ENCODE data around the gene TRIM4. TPM values are rescaled to one million over a fixed set of nuclear protein-coding genes. Genes with fewer than 3 reads are reported as not detected.
"Not testable (repeated sequence)": the region's sequence is repeated elsewhere in the genome, so short reads cannot be mapped to it uniquely, and the experiment has no call there.

Gene TRIM4
- total RNA-seq = 33.1 TPM

DNA sequence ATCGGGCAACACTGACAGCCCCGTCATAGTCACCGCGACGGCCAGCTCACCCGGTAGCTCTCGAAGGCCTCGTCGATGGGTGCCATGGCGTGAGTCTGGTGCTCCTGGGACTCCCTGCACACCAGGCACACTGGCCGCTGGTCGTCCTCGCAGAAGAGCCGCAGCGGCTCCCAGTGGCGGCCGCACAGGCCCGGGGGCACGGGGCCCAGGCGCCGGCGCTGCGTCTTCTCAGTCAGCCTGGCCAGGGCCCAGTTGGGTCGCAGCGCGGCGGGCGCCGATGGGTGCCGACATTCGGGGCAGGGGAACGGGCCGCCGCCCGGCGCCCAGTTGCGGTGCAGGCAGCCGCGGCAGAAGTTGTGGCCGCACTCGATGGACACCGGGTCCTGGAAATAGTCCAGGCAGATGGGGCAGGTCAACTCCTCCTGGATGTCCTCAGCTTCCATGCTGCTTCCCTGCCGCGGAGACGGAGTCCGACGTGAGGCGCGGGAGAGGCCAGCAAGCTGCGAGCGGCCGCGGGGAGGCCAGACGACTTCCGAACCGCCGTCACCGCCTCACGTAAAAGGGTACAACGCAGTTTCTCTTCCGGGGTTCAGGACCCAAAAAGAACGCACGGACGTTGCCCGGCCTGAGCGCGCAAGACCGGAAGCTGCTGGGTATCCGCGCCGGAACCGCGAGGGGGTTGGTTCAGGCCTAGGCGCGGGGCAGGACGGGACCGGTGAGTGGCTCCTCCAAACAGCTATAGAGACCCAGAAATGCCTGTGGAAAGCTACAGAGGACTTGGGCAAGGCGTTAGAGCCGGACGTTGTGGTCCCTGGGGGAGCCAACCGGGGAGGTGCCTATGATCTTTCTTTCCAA, at the start of gene TRIM4:
TRIM4 (minus strand) TSS at position 572 of the 855 bp plus-strand sequence; CDS start at position 443, 129 bp downstream.
- DNase-seq (ENCODE audit: low spot score) = peak; percentile 92

- no peak for DNase-seq (ENCODE audit: low spot score)
These were observed 39.4 kb upstream of the TRIM4 start for GRCh38 chr7:99958564-99959227.

DNA sequence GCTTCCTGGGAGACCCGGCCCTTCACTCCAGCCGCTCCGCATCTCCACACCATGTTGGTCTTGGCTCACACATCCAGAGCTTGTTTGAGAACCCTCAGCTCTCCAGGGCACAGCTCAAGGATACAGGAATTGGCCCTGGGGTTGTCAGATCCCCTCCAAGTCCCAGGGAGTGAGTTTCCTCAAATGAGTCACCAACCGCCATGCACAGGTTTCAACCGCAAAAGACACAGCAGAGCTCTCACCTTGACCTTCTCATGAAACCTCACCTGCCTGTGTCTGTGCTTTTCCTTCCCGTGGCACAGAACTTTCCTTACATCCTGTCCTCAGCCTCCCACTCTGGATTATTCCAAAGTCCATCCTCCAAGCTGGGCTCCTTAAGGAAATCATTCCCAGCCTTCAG, 35.9 kb upstream of the TRIM4 start:
- DNase-seq (ENCODE audit: low spot score) = peak; percentile 24

DNA sequence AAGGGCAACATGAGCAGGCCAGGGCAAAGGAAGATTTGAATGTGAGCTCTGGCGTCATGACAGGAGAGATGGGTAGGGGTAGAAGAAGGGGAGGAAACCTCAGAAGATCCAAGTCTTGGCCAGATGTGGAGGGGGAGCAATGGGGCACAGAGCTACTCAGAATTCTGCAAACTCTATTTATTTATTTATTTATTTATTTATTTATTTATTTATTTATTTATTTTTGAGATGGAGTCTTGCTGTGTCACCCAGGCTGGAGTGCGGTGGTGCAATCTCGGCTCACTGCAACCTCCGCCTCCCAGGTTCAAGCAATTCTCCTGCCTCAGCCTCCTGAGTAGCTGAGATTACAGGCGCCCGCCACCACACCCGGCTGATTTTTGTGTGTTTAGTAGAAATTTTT, 35.3 kb upstream of the TRIM4 start:
- DNase-seq (ENCODE audit: low spot score) = not testable (repeated sequence)

DNA sequence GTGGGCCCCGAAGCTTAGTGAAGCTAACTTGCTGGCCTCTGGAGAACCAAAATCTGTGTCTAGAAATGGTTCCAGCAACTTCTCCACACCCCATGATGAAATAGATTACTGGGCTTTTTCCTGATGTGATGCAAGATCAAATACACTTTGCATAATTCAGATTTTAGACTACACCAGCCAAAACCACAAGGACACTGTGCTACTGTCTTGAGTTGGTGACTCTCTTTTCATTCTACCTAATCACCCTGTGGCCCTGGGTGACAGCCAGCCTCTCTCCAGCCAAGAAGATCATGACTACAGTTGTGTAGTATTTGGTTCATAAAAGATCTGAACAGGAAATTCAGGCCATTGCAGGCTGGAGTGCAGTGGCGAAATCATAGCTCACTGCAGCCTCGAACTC, 34.3 kb upstream of the TRIM4 start:
- no peak for DNase-seq (ENCODE audit: low spot score)

DNA sequence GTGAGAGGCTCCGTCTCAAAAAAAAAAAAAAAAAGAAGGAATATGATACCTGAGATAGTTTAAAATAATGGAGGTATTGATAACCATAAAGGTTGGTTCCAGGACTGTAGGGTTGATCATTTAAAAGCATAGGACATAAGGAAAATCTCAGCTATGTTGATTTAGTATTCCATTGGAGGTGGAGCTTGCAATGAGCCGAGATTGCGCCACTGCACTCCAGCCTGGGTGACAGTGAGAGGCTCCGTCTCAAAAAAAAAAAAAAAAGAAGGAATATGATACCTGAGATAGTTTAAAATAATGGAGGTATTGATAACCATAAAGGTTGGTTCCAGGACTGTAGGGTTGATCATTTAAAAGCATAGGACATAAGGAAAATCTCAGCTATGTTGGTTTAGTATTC, 33.3 kb upstream of the TRIM4 start:
- not testable (repeated sequence) for DNase-seq (ENCODE audit: low spot score)

GRCh38 chr7:99950819-99951218, 31.5 kb upstream of the TRIM4 start:
- not testable (repeated sequence) for DNase-seq (ENCODE audit: low spot score)

- DNase-seq (ENCODE audit: low spot score) = no peak
These were observed 30.4 kb upstream of the TRIM4 start for GRCh38 chr7:99949645-99950228.

DNA sequence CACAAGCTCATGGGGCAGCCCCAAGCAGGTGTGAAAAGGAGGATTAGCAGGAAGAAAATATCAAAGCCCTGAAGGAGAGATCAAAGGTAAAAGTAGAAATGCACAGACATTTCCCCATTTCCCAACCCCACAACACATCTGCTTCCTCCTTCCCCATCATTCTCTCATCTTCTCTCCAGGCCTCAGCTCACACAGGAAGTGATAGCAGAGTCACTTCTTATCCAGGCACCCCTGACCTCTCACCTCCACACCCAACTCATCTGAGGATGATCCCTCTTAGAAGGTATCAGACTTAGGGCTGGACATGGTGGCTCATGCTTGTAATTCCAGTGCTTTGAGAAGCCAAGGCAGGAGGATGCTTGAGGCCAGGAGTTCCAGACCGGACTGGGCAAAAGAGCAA, 28.3 kb upstream of the TRIM4 start:
- DNase-seq (ENCODE audit: low spot score) = no peak

GRCh38 chr7:99944497-99945070, 25.3 kb upstream of the TRIM4 start:
- no peak for DNase-seq (ENCODE audit: low spot score)

- DNase-seq (ENCODE audit: low spot score) = no peak
These were observed 24.5 kb upstream of the TRIM4 start for GRCh38 chr7:99943641-99944496.

- no peak for DNase-seq (ENCODE audit: low spot score)
These were observed 19.0 kb upstream of the TRIM4 start for GRCh38 chr7:99938296-99938695.

DNA sequence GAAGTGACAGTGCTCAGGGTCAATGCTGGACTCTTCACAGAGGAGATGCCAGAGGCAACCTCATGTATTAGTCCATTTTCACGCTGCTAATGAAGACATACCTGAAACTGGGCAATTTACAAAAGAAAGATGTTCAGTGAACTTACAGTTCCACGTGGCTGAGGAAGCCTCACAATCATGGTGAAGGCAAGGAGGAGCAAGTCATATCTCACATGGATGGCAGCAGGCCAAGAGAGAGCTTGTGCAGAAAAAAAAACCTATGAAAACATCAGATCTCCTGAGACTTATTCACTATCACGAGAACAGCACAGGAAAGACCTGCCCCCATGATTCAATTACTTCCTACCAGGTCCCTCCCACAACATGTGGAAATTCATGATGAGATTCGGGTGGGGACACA, 15.7 kb upstream of the TRIM4 start:
- not testable (repeated sequence) for DNase-seq (ENCODE audit: low spot score)

GRCh38 chr7:99930376-99930775, 11.0 kb upstream of the TRIM4 start:
- DNase-seq (ENCODE audit: low spot score) = no peak

GRCh38 chr7:99929730-99930053, 10.4 kb upstream of the TRIM4 start:
- DNase-seq (ENCODE audit: low spot score) = no peak

- DNase-seq (ENCODE audit: low spot score) = peak; percentile 27
These were observed 9.8 kb upstream of the TRIM4 start, which contains the start of gene GJC3 for GRCh38 chr7:99928994-99929729. Gene GJC3 (minus strand): TSS chr7:99929620. CDS start chr7:99929620, 0 bp downstream.

DNA sequence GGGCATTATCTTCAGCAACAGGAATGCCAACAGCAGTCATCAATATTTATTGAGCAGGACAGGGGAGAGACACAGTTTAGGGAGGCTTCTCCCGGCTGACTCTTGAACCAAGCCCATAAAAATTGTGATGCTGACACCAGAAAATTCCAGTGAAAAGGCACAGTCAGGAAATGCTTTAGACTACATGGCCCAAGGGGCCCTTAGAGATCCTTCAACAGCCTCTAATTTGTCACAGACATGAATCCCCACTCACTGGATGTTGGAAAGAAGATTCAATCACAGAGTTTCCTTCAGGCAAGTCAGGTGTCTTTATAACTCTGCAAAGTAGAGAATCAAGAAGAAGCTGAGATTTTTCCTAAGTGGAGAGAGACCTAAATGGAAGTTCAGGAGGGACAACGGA, 8.9 kb upstream of the TRIM4 start:
- no peak for DNase-seq (ENCODE audit: low spot score)

GRCh38 chr7:99927536-99927935, 8.2 kb upstream of the TRIM4 start:
- no peak for DNase-seq (ENCODE audit: low spot score)

DNA sequence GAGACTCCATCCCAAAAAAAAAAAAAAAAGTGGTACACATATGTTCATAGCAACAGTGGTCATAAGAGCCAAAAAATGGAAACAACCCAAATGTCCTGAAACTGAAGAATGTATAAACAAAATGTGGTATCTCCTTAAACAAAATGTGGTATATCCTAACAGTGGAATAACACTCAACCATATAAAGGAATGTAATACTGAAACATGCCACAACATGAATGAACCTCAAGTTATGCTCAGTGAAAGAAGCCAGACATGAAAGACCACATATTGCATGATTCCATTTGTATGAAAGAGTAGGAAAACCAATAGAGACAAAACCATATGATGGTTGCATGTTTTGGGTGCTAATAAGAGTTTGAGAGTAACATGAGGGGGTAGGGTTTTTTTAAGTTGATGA, 7.0 kb upstream of the TRIM4 start:
- no peak for DNase-seq (ENCODE audit: low spot score)

- DNase-seq (ENCODE audit: low spot score) = no peak
These were observed 3.9 kb upstream of the TRIM4 start for GRCh38 chr7:99923200-99923599.

DNA sequence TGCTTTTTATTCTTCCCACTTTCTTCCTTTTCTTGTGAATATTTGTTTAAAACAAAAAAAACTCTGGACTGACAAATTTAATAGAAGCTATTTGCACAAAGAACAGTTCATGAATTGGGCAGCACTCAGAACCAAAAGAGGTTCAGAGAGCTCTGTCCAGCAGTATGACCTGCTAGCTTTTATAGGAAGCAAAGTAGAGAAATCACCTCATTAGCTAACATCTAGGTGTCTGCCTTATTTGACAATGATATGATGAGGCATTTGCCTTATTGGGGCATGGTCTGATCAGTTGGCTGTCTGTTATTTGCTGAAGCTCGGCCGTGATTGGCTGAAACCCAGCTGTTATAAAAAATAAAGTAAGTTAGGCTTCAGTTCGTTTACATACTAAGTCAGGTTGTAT, 819 bp upstream of the TRIM4 start:
- no peak for DNase-seq (ENCODE audit: low spot score)
